Lung (tissue), 12 donors: ENCODE results near the gene KCNQ4. TPM values are rescaled to one million over a fixed set of nuclear protein-coding genes. Genes with fewer than 3 reads are reported as not detected.

Experiments used
- ATAC-seq: fragments of 200-7000 bp; cut with Tn5 transposase; one replicate; pipeline ENCODE4 v1.9.1; 2020; ENCODE audit warnings: moderate number of reproducible peaks; ENCODE audit not compliant: insufficient read depth, low FRiP score
- DNase-seq, 3 donors: peaks; one replicate each; pipeline ENCODE4 v3.0.0-alpha.2; 2013 to 2017
- H3K27ac ChIP-seq, 2 donors: one replicate each; pipeline ENCODE4 v1.5.1; 2013; ENCODE audit warnings: mild to moderate bottlenecking in 2 of 2, moderate library complexity in 2 of 2, control low read depth in 1 of 2, inconsistent platforms in 1 of 2, low read depth in 1 of 2, low read length in 1 of 2
- H3K27me3 ChIP-seq, 3 donors: one replicate each; pipeline ENCODE4 v1.5.1; 2013; ENCODE audit warnings: low read length in 2 of 3; ENCODE audit not compliant: control insufficient read depth in 3 of 3, insufficient read depth in 3 of 3
- H3K36me3 ChIP-seq, 4 donors: one replicate each; pipeline ENCODE4 v1.5.1; 2013; ENCODE audit warnings: low read length in 4 of 4, mild to moderate bottlenecking in 1 of 4, moderate library complexity in 1 of 4; ENCODE audit not compliant: control insufficient read depth in 4 of 4, insufficient read depth in 4 of 4
- H3K4me1 ChIP-seq, 5 donors: one replicate each; pipeline ENCODE4 v1.5.1; 2013; ENCODE audit warnings: low read length in 5 of 5, mild to moderate bottlenecking in 2 of 5, moderate library complexity in 1 of 5; ENCODE audit not compliant: control insufficient read depth in 5 of 5, insufficient read depth in 5 of 5
- H3K4me3 ChIP-seq: one replicate; pipeline ENCODE4 v1.5.1; 2013; ENCODE audit warnings: mild to moderate bottlenecking, control low read depth, moderate library complexity
- H3K9ac ChIP-seq, 2 donors: one replicate each; pipeline ENCODE4 v1.5.1; 2013; ENCODE audit warnings: low read length in 2 of 2, control low read depth in 1 of 2; ENCODE audit not compliant: insufficient read depth in 1 of 2
- H3K9me3 ChIP-seq, 4 donors: one replicate each; pipeline ENCODE4 v1.5.1; 2013; ENCODE audit warnings: low read length in 3 of 4, mild to moderate bottlenecking in 1 of 4, moderate library complexity in 1 of 4; ENCODE audit not compliant: control insufficient read depth in 4 of 4, insufficient read depth in 3 of 4
- CTCF ChIP-seq: IDR thresholded peaks from 2 replicates; pipeline ENCODE4 v1.5.1; 2012; ENCODE audit warnings: mild to moderate bottlenecking; ENCODE audit errors: control extremely low read depth, extremely low read depth
- WGBS, 2 donors: extraction: QIAGEN DNeasy Blood & Tissue Kit; methylation state at CpG; one replicate each; pipeline ENCODE4 v1.1.7; 2013; 5-methylcytosine and 5-hydroxymethylcytosine counted together
- polyA plus RNA-seq, 2 donors: library from polyadenylated mRNA; stranded (reverse); fragments of 200-250 nt; gene quantifications; one replicate each; pipeline ENCODE4 v1.2.1, GENCODE V29; 2013
- total RNA-seq, 2 donors: library from RNA; depleted of rRNA in 1 of 2; stranded (reverse); fragments of >200 nt in 1 of 2; gene quantifications; one replicate each; pipeline ENCODE4 v1.2.1, GENCODE V29; 2014 to 2021
- donor health status: control.
- donor health status: control.
- donor health status: Bipolar disorder and iron deficiency.
- donor health status: healthy.
- donor health status: DM: yes; HTN: yes; CAD: no.

The KCNQ4 gene
- total and polyA plus RNA-seq, 4 donors, result 0.54 to 0.98 (median 0.59) TPM

- 92 to 94% methylated on average over 5 of the region's 5 CpGs for WGBS, 2 donors
- Histone ChIP-seq H3K4me1 (peaks cover 0 to 10% (median 0%) of the 10 kb centered on the region in 5 donors), H3K27me3 (no peaks in the 10 kb centered on the region), H3K36me3 (no peaks in the 10 kb centered on the region), H3K4me3 (no peak overlapping the region), H3K9me3 (peaks cover 0 to 4% (median 0%) of the 10 kb centered on the region in 4 donors), H3K9ac (no peak overlapping the region), H3K27ac (no peak overlapping the region)
- no peak for DNase-seq
- no peak for ATAC-seq
- TF ChIP-seq CTCF, result no peak
Observed at GRCh38 chr1:40844079-40844478, 60.5 kb downstream of the KCNQ4 start.

- H3K27ac ChIP-seq, result no peak overlapping the region
- H3K9me3 ChIP-seq, result peaks cover 0 to 4% (median 0%) of the 10 kb centered on the region in 4 donors
- ATAC-seq, result no peak
- no peak overlapping the region for H3K4me3 ChIP-seq
- no peak for TF ChIP-seq CTCF
- no peaks in the 10 kb centered on the region for H3K4me1 ChIP-seq
- DNase-seq, result no peak
- 43 to 58% methylated on average over 9 of the region's 9 CpGs for WGBS, 2 donors
- H3K36me3 ChIP-seq, result no peaks in the 10 kb centered on the region
- no peaks in the 10 kb centered on the region for H3K27me3 ChIP-seq
- H3K9ac ChIP-seq, result no peak overlapping the region
Observed at GRCh38 chr1:40844887-40845878, 61.6 kb downstream of the KCNQ4 start.

GRCh38 chr1:40845895-40846294 lies 62.3 kb downstream of the KCNQ4 start:
- DNase-seq, result no peak
- Histone ChIP-seq H3K27ac (no peak overlapping the region), H3K9ac (no peak overlapping the region), H3K9me3 (peaks cover 0 to 4% (median 0%) of the 10 kb centered on the region in 4 donors), H3K27me3 (no peaks in the 10 kb centered on the region), H3K36me3 (no peaks in the 10 kb centered on the region), H3K4me1 (no peaks in the 10 kb centered on the region), H3K4me3 (no peak overlapping the region)
- TF ChIP-seq CTCF, result no peak
- no peak for ATAC-seq
- whole genome bisulfite sequencing, 2 donors, result 93 to 98% methylated on average over 1 of the region's 1 CpG
